IPS-11a (cell line): ENCODE measurements around the gene PTPRT.

Experiments
- H3K4me3 ChIP-seq: one replicate; pipeline ENCODE4 v1.5.1; 2013; ENCODE audit warnings: low read depth, low read length, control low read depth

The PTPRT gene

DNA sequence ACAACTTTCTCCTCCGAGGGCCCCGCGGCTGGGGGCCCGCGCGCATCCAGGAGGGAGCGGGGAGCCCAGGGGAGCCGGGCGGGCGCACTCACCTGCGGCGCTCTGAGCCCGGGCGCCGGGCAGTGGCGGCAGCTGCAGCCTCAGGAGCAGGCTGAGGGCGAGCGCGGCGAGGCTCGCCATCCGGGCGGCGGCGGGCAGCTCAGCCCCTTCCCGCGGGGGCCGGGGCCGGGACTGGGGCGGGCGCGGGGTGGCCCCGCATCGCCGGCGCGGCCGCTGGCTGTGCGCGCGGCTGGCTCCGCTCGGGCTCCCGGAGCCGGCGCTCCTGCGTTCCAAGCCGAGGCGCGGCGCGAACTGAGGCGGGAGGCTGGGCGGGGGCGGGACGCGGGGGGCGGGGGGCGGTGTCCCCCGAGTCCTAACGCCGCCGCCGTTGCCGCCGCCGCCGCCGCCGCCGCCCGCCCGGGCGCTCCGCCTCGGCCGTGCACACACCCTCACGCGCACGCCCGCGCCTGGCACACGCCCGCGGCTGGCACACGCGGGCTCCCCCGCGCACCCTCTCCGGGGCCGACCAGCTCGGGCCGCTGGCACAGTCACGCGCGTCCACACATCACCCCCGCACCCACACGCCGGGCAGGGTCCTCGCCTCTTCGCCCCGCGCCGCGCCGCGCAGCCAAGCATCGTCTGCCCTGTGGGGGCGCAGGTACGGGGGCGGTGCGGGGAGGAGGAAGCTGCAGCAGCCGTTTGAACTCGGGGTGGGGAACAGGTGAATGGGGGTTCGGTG, at the start of gene PTPRT:
Gene PTPRT (minus strand): TSS at position 353 of the 778 bp plus-strand sequence. CDS start 173 bp downstream, at position 180.
- peak within 1 kb of the TSS; percentile 60 for H3K4me3 ChIP-seq

DNA sequence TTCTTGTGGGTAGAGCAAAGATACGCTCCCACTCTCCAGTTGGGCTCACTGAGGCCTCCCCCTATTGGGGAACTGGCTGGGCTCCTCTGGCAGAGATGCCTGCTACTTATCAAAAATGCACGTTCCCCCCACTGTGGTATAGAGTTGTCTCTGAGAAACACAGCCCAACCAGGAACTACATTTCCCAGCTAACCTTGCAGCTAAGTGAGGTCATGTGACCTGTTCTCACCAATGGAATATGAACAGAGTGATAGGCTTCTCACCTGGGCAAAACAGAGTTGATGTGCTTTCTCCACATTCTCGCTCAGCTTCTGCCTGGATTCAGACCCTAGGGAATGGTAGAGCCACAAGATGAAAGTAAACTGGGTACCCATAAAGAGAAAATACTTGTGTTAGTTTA, 49.1 kb upstream of the PTPRT start:
- no peak overlapping the region for H3K4me3 ChIP-seq

DNA sequence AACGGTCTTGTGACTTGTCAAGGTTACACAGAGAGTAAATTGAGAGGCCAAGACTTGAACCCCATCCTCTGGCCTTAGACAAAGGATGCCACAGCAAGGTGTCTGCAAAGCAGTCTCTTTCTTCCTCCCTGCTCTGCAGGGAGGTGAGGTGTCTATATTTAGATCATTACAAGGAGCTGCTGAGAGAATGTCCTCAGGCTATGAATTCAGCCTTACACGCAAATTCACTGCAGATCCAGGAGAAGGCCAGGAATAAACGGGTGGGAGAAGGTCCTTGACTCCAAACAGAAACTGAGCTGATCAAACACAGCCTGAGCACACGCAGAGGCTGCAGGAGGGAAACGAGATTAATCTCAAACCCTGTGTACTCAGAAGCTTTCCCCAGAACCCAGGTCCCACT, 48.6 kb upstream of the PTPRT start:
- no peak overlapping the region for H3K4me3 ChIP-seq

DNA sequence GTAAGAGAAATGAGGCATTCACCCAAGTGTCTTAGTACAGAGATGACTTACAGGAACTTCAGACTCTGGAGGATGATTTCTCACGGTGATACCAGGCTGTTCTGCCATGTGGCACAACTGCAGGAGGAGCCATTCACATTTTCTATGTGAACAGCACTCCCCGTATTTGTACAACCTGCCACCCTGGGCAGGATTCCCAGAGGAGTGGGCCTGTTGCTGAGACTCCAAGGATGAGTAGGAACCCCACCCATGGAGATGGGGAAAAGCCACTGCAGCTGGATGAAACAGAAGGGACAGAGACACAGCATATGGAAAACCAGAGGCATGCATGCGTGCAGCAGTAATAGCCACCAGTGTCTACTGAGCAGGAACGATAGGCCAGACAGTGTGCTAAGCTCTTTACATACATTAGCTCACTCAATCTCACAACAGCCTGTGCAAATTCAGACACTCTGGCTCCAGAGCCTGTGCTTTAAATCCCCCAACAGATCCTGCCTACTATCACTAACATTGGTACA, 48.0 kb upstream of the PTPRT start:
- no peak overlapping the region for H3K4me3 ChIP-seq

DNA sequence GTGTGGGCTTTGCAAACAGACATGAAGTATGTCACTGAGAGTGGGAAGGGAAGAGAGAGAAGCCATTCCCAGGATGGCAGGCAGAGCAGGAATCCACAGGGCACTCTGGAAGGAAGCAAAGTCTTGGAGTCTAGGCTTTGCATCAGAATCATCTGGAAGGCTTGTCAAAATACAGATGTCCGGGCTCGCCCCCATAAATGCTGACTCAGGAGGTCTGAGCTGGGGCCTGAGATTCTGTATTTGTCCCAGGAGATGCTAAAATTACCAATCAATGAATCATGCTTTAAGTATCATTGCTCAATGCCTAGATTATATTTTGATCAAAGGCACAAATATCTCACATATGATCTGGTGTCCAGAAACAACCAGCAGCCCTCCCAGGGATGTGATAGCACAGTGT, 46.3 kb upstream of the PTPRT start:
- no peak overlapping the region for H3K4me3 ChIP-seq

GRCh38 chr20:43231829-43232228, 42.1 kb upstream of the PTPRT start:
- H3K4me3 ChIP-seq = no peak overlapping the region

GRCh38 chr20:43229696-43230095, 40.0 kb upstream of the PTPRT start:
- H3K4me3 ChIP-seq = no peak overlapping the region

DNA sequence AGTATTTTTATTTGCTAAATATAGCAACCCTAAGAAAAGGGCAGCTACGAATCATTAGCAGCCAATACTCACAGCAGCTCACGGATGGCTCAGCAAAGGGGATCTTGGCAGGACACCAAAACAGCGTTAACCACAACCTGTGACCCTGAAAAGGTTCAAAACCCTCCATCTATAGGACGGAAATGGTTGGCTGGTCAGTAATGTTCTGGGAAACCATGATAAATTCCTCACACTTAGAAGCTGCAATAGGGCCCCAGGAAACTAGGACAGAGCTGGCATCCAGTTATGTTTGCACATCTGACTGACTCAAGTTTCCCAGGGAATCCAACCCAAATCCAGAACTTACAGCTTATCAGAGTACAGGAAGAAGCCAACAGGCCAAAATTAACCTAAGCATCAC, 30.9 kb upstream of the PTPRT start:
- no peak overlapping the region for H3K4me3 ChIP-seq

DNA sequence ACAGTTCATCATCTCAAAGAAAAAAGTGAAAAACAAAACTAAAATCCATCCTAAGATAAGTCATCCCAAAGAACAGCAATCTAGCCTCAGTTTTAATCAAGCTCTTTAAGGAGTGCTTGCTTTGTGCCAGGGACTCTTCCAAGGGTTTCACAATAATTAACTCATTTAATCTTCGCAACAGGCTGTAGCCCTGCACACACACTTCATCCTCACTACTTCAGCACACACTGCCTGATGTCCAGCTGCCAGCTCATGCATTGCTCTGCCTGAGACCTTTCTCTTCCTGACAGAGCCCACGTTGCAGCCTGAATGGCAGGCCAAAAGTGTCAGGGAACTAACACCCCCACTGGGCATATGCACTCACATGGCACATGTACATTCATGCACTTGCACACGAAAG, 21.2 kb upstream of the PTPRT start:
- no peak overlapping the region for H3K4me3 ChIP-seq

DNA sequence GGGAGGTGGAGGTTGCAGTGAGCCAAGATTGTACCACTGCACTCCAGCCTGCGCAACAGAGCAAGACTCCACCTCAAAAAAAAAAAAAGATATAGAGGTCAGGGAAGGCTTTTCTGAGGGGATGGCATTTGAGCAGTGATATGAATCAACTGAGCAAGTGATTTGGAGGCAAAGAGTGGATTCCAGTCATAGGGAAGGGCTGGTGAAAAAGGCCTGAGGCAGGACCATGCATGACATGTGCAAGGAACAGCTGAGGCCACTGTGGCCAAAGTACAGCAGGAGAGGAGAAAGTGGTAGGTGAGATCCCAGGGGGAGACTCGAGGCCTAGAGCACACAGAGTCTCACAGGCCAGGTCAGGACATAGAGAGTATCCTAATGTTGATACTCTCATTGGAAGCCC, 20.1 kb upstream of the PTPRT start:
- no peak overlapping the region for H3K4me3 ChIP-seq

- no peak overlapping the region for H3K4me3 ChIP-seq
Observed at GRCh38 chr20:43205699-43206098, 16.0 kb upstream of the PTPRT start.

DNA sequence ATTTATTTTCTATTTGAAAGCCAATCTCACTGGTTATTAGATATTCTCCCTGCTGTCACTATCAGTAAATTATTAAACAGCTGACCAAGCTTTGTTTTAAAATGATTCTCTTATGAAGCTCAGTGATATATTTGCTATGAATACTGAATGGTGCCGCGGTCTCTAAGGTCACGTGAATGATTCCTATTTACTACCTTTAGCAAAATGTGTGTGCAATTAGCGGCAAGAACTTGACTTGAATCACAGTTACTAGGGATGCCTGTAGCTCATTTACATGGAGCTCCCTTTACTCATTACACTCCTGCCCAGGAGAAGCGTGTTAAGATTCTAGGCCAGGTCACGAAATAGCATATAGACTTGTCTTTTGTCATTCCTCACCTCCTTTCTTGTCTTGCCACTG, 12.4 kb upstream of the PTPRT start:
- H3K4me3 ChIP-seq = no peak overlapping the region

- no peak overlapping the region for H3K4me3 ChIP-seq
Observed at GRCh38 chr20:43198607-43199006, 8.9 kb upstream of the PTPRT start.

GRCh38 chr20:43196243-43196642, 6.5 kb upstream of the PTPRT start:
- no peak overlapping the region for H3K4me3 ChIP-seq

DNA sequence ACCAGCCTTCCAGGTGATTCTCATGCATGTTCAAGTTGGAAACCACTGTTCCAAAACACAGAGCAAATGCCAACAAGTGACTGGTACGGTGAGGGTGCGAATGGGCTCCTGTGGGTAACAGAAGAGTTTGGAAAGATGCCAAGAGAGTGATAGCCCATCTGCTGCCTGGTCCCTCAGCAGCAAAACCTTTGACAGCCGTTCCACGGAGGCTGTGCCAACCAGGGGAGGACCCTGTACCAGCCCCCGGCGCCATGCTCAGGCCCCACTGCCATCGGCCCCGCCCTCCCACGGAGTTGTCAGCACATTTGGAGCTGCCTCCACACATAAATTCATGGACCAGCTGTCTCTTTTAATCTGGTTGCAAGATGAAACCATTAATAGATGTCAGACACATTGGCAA, 4.4 kb upstream of the PTPRT start:
- no peak overlapping the region for H3K4me3 ChIP-seq

GRCh38 chr20:43193443-43193842, 3.7 kb upstream of the PTPRT start:
- H3K4me3 ChIP-seq = no peak overlapping the region

DNA sequence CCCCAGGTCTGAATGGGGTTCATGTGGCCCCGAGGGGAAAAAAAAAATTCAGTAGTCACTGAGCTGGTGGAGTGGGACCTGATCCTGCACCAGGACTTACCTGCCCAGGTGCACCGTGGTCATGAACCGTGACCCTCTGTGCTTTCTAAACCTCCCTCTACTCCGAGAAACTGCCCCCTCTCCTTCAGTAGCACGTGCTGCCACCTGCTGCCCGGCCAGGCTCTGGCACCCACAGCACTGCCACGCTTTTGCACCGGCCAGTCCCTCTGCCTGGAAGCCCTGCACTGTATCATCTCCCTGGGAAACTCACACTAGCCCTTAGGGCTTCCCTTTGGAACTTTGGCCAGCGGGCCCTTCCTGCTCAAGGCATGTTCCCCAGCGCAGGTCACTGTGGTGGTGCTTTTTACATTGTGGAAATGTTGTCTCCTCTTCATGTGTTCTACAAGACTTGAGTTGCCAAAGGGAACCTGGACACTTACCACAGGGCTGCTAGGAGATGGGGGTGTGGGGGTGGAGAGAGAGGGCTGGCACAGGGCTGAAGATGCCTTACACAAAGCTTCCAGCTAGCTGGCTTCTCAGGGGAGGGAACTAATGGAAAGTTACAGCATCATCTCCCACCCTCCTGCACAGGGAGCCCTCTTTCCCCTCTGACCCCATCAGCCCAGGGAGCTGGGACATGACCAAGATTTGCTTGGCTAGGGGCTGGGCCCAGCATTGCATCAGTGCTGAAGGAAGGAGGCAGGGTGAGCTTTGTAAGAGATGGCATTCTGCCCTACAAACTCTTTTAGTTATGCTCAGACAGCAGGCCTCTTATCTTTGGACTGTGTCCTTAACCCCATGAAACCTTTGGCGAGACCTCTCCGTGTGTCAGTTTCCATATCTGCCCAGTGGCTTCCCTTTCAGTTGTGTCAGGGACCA, 2.5 kb upstream of the PTPRT start:
- H3K4me3 ChIP-seq = no peak overlapping the region

DNA sequence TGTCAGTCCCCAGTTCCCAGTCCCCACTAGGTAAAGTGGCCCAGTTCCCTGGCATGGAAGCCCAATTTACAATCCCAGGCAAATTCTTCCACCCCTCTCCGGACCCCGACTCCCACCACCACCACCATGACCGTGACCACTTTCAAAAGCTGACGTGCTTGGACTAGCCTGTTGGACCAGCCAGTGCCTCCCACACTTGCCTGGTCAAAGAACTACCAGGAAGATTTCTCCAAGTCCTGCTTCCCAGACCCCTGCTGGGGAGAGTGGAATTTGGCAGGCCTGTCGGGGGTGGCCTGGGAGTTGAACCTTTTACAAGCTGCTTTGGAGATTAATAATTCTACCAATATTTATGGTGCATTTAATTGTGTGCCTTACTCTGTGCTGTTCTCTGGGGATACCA, 1.4 kb upstream of the PTPRT start:
- H3K4me3 ChIP-seq = no peak overlapping the region

- peak overlapping the region; percentile 38 for H3K4me3 ChIP-seq
Observed at GRCh38 chr20:43190332-43190953, 737 bp upstream of the PTPRT start.

GRCh38 chr20:43188861-43189553, 699 bp downstream of the PTPRT start:
- H3K4me3 ChIP-seq = peak overlapping the region; percentile 60

- H3K4me3 ChIP-seq = peak overlapping the region; percentile 28
Observed at GRCh38 chr20:43188234-43188653, 1.5 kb downstream of the PTPRT start.
